Thyroid gland (tissue), 4 donors: Measurements from ENCODE around the gene MYG1. TPM values are rescaled to one million over a fixed set of nuclear protein-coding genes. Genes with fewer than 3 reads are reported as not detected.
A peak's percentile ranks its signal among the peaks of the same experiment; 100 is the strongest.

Experiments used
- DNase-seq, 2 donors: peaks; one replicate each; pipeline ENCODE4 v3.0.0-alpha.2; 2019
- H3K27ac ChIP-seq, 3 donors: fragments of 200-600 bp; sonication (generic); 1 replicate in 2 of 3; 2 replicates in 1 of 3; pipeline ENCODE4 v1.5.1; 2016 to 2019; ENCODE audit warnings: mild to moderate bottlenecking in 1 of 3, moderate library complexity in 1 of 3
- H3K27me3 ChIP-seq: fragments of 200-600 bp; sonication (generic); one replicate; pipeline ENCODE4 v1.5.1; 2019
- H3K36me3 ChIP-seq, 2 donors: fragments of 200-600 bp; sonication (generic); one replicate each; pipeline ENCODE4 v1.5.1; 2016 to 2019
- H3K4me1 ChIP-seq, 2 donors: fragments of 200-600 bp; sonication (generic); one replicate each; pipeline ENCODE4 v1.5.1; 2017 to 2019
- H3K4me3 ChIP-seq, 3 donors: fragments of 200-600 bp; sonication (generic); replicated peaks in 1 of 3; 1 replicate in 2 of 3; 2 replicates in 1 of 3; pipeline ENCODE4 v1.5.1; 2016; ENCODE audit warnings: mild to moderate bottlenecking in 1 of 3
- H3K9me3 ChIP-seq: fragments of 200-600 bp; sonication (generic); one replicate; pipeline ENCODE4 v1.5.1; 2017
- POLR2A ChIP-seq, 2 donors: fragments of 450-650 bp; IDR thresholded peaks; one replicate each; pipeline ENCODE4 v1.6.1; 2017; ENCODE audit warnings: antibody characterized with exemption in 2 of 2, mild to moderate bottlenecking in 2 of 2, moderate library complexity in 1 of 2
- WGBS, 2 donors: methylation state at CpG; one replicate each; pipeline ENCODE4 v1.1.5; 2017; 5-methylcytosine and 5-hydroxymethylcytosine counted together
- intact Hi-C: fragments of 100-400 bp; cut with DNase I; formaldehyde crosslinking; loops from one replicate; pipeline ENCODE4 v1.15.1; 2023
- total RNA-seq, 4 donors: library from RNA; depleted of rRNA; stranded (reverse); fragments of >200 nt; gene quantifications; one replicate each; pipeline ENCODE4 v1.2.3, GENCODE V29; 2016
- TF ChIP-seq, protein P1 (sequence below), 6 experiments: fragments of 200-600 bp in 3 of 6; fragments of 450-650 bp in 3 of 6; sonication (generic) in 3 of 6; IDR thresholded peaks; one replicate each; pipeline ENCODE4 v1.5.1; 2016 to 2019; ENCODE audit warnings: antibody characterized with exemption in 6 of 6, mild to moderate bottlenecking in 2 of 6, inconsistent platforms in 1 of 6, moderate library complexity in 1 of 6

The MYG1 gene
- total RNA-seq, 4 donors from 2014 or later = 36.7 to 63.8 (median 51.6) TPM

DNA sequence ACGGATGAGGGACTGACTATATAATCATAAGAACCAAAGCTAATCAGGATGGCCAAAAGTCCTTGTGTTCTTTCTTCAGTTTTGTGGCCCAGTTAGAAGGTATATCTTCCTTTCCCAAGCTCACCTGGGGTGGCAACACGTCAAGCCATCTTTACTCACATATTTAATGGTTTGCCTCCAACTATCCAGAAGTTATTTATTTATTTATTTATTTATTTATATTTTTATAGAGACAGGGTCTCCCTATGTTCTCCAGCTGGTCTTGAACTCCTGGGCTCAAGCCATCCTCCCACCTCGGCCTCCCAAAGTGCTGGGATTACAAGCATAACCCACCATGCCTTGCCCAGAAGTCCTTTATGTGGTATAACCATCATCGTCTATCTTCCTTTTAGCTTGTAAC lies 48.4 kb downstream of the MYG1 start:
- intact Hi-C loops = no loop called here
- Histone ChIP-seq H3K36me3 (no peaks in the 10 kb centered on the region), H3K27ac (no peak overlapping the region), H3K9me3 (no peaks in the 10 kb centered on the region), H3K4me3 (no peak overlapping the region), H3K4me1 (peaks cover 6 to 20% of the 10 kb centered on the region in 2 donors), H3K27me3 (no peaks in the 10 kb centered on the region)
- TF ChIP-seq POLR2A (IDR thresholded peaks at IDR 0.05) = no peak
- TF ChIP-seq, protein P1, sequence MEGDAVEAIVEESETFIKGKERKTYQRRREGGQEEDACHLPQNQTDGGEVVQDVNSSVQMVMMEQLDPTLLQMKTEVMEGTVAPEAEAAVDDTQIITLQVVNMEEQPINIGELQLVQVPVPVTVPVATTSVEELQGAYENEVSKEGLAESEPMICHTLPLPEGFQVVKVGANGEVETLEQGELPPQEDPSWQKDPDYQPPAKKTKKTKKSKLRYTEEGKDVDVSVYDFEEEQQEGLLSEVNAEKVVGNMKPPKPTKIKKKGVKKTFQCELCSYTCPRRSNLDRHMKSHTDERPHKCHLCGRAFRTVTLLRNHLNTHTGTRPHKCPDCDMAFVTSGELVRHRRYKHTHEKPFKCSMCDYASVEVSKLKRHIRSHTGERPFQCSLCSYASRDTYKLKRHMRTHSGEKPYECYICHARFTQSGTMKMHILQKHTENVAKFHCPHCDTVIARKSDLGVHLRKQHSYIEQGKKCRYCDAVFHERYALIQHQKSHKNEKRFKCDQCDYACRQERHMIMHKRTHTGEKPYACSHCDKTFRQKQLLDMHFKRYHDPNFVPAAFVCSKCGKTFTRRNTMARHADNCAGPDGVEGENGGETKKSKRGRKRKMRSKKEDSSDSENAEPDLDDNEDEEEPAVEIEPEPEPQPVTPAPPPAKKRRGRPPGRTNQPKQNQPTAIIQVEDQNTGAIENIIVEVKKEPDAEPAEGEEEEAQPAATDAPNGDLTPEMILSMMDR (IDR thresholded peaks at IDR 0.05) = no peak
- 84 to 93% methylated on average over 4 of the region's 4 CpGs for WGBS, 2 donors
- DNase-seq = no peak

DNA sequence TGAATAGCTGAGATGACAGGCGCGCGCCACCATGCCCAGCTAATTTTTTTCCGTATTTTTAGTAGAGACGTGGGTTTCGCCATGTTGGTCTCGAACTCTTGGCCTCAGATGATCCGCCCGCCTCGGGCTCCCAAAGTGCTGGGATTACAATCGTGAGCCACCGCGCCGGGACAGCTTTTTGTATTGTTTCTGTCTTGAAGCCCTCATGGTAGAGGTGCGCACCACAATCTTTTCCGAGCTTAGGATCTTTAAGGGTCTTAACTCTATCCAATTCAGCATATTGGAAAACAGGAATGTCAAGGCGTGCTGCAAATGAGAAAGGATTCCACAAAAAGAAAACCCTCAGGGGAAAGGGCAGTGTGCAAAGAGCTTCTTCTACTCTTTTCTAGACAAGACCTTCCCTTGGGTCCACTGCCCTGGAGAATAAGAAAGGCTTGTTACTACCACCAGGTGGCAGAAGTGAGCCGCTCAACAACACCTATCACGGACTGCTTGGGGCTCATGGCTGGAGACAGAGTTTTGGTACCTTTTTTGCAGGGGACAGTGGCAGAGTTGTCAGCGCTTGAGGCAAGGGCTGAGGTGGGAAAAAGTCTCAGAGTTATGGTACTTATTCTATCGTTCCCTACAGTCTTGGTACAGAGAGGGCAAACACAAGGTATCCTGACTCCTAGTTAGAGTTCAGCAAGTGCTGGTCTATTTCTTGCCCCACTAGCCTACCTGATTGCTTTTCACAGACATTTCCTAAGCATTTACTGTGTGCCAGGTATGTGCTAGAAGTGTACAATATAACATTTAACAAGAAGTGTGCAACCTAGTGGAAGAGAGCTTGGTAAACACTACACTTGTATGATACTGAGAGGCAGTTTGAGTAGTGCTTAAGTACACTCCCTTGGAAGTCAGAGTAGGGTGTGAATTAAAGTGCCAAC lies 53.1 kb downstream of the MYG1 start:
- no peak for TF ChIP-seq POLR2A (IDR thresholded peaks at IDR 0.05)
- TF ChIP-seq, protein P1 (IDR thresholded peaks at IDR 0.05) = peak; percentile 80 to 95 (median 86)
- Histone ChIP-seq H3K4me1 (peaks cover 4 to 8% of the 10 kb centered on the region in 2 donors), H3K36me3 (no peaks in the 10 kb centered on the region), H3K27me3 (no peaks in the 10 kb centered on the region), H3K4me3 (no peak overlapping the region), H3K27ac (peak overlapping the region in 2 of 3 donors; percentile 23 to 82), H3K9me3 (no peaks in the 10 kb centered on the region)
- WGBS, 2 donors = 62 to 66% methylated on average over 21 of the region's 21 CpGs
- peak; percentile 84 to 90 for DNase-seq
- intact Hi-C loops = loop anchor here (2.0 kb wide), 1 partner anchor 68 kb away; no protein-coding TSS in a partner anchor

DNA sequence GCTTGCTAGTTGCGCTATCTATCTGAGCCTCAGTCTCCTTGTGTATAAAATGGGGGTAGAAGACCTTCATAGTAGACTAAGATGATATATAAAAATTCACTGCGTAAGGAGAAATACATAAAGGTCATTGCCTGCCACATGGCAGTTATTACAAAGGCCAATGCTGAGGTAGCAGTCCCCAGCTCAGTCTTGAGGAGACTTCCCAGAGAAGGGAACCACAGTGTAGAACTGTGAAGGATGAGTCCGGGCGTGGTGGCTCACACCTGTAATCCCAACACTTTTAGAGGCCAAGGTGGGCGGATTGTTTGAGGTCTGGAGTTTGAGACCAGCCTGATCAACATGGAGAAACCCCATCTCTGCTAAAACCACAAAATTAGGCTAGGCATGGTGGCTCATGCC lies 53.8 kb downstream of the MYG1 start:
- intact Hi-C loops = loop anchor here (2.0 kb wide), 1 partner anchor 68 kb away; no protein-coding TSS in a partner anchor
- Histone ChIP-seq H3K27ac (peak overlapping the region in 1 of 3 donors; percentile 82), H3K4me3 (no peak overlapping the region), H3K9me3 (no peaks in the 10 kb centered on the region), H3K4me1 (peaks cover 4 to 8% of the 10 kb centered on the region in 2 donors), H3K27me3 (no peaks in the 10 kb centered on the region), H3K36me3 (no peaks in the 10 kb centered on the region)
- DNase-seq = no peak
- 82 to 86% methylated on average over 5 of the region's 5 CpGs for WGBS, 2 donors
- TF ChIP-seq POLR2A (IDR thresholded peaks at IDR 0.05) = no peak
- TF ChIP-seq, protein P1 (IDR thresholded peaks at IDR 0.05) = no peak

DNA sequence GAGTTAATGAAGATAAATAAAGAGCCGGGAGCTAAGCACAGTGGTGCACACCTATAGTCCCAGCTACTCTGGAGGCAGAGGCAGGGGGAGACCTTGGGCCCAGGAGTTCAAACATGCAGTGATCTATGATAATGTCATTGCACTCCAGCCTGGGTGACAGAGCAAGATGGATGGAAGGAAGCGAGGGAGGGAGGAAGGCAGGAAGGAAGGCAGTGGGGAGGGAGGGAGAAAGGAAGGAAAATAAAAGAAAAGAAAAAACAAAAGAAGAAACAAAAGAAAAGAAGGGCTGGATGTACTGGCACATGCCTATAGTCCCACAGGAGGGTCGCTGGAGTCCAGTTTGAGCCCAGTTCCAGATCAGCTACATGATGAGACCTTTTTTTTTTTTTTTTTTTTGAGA lies 55.6 kb downstream of the MYG1 start:
- WGBS, 2 donors = 72 to 74% methylated on average over 3 of the region's 3 CpGs
- Histone ChIP-seq H3K4me1 (peaks cover 4 to 15% of the 10 kb centered on the region in 2 donors), H3K27me3 (no peaks in the 10 kb centered on the region), H3K9me3 (no peaks in the 10 kb centered on the region), H3K4me3 (no peak overlapping the region), H3K27ac (no peak overlapping the region), H3K36me3 (no peaks in the 10 kb centered on the region)
- TF ChIP-seq POLR2A (IDR thresholded peaks at IDR 0.05) = no peak
- TF ChIP-seq, protein P1 (IDR thresholded peaks at IDR 0.05) = no peak
- no peak for DNase-seq
- intact Hi-C loops = no loop called here

Other genes starting within 250 kb of the MYG1 start
- gene TNS2, start 249.6 kb upstream of the MYG1 start, total RNA-seq = 100 to 1,000 TPM in 3 of 4 donors, 10 to 100 TPM in 1; 86.7 to 179 (median 114) TPM
- gene SPRYD3, start 220.3 kb upstream of the MYG1 start, total RNA-seq = 10 to 100 TPM; 37.8 to 82.7 (median 58.9) TPM
- gene IGFBP6, start 202.0 kb upstream of the MYG1 start, total RNA-seq = 100 to 1,000 TPM in 3 of 4 donors, 10 to 100 TPM in 1; 76.6 to 363 (median 186) TPM
- under 1 TPM in 1 of 4 donors, not detected in 3; 0.40 TPM for gene SOAT2, start 196.2 kb upstream of the MYG1 start, total RNA-seq
- gene ZNF740, start 119.0 kb upstream of the MYG1 start, total RNA-seq = 10 to 100 TPM; 16.5 to 22.8 (median 20.6) TPM
- 10 to 100 TPM; 20.6 to 39.7 (median 25.2) TPM for gene CSAD, start 118.8 kb upstream of the MYG1 start, total RNA-seq
- gene ITGB7, start 92.4 kb upstream of the MYG1 start, total RNA-seq = 10 to 100 TPM in 1 of 4 donors, 1 to 10 TPM in 3; 3.2 to 15.6 (median 4.9) TPM
- 10 to 100 TPM; 13.6 to 27.7 (median 23.8) TPM for gene RARG, start 67.5 kb upstream of the MYG1 start, total RNA-seq
- gene ESPL1, start 31.4 kb upstream of the MYG1 start, total RNA-seq = 1 to 10 TPM in 1 of 4 donors, under 1 TPM in 3; 0.13 to 1.5 (median 0.52) TPM
- gene PFDN5, start 4.2 kb upstream of the MYG1 start, total RNA-seq = 1,000 to 10,000 TPM in 1 of 4 donors, 100 to 1,000 TPM in 3; 656 to 1,200 (median 763) TPM
- gene AAAS, start 21.9 kb downstream of the MYG1 start, total RNA-seq = 10 to 100 TPM; 45.6 to 67.6 (median 47.2) TPM
- not detected for gene SP7, start 36.7 kb downstream of the MYG1 start, total RNA-seq
- gene SP1, start 80.5 kb downstream of the MYG1 start, total RNA-seq = 10 to 100 TPM; 55.9 to 73.1 (median 67.7) TPM
- gene AMHR2, start 124.2 kb downstream of the MYG1 start, total RNA-seq = under 1 TPM in 1 of 4 donors, not detected in 3; 0.40 TPM
- gene PRR13, start 142.0 kb downstream of the MYG1 start, total RNA-seq = 10 to 100 TPM; 51.6 to 83.6 (median 68.9) TPM
- 100 to 1,000 TPM; 493 to 555 (median 514) TPM for gene PCBP2, start 152.4 kb downstream of the MYG1 start, total RNA-seq
- 10 to 100 TPM in 2 of 4 donors, 1 to 10 TPM in 2; 5.2 to 12.9 (median 10.6) TPM for gene MAP3K12, start 199.8 kb downstream of the MYG1 start, total RNA-seq
- 10 to 100 TPM; 31.2 to 44.8 (median 34.7) TPM for gene TARBP2, start 201.6 kb downstream of the MYG1 start, total RNA-seq
- gene NPFF, start 207.8 kb downstream of the MYG1 start, total RNA-seq = not detected